A673 (cell line): ENCODE results near the gene TXNDC5. TPM values are rescaled to one million over a fixed set of nuclear protein-coding genes. Genes with fewer than 3 reads are reported as not detected.

Experiments
- BruUV-seq: library from RNA; stranded (reverse); fragments of 400-500 nt; replicated peaks from 2 replicates; lab custom pipeline; 2021; lab: Mats Ljungman, UMichigan
- CTCF ChIA-PET: fragments of 300-600 bp; sonication (Branson Sonifier 250); formaldehyde crosslinking; loops from one replicate; lab custom pipeline; 2022; ENCODE audit warnings: antibody characterized with exemption; lab: Charles Lee
- POLR2A ChIA-PET: fragments of 300-600 bp; sonication (Branson Sonifier 250); formaldehyde crosslinking; loops from one replicate; lab custom pipeline; 2022; ENCODE audit warnings: antibody characterized with exemption; ENCODE audit not compliant: low non-redundant PET; lab: Charles Lee
- DNase-seq: peaks from one replicate; pipeline ENCODE4 v3.0.0-alpha.2; 2015; ENCODE audit warnings: low spot score
- H3K27ac ChIP-seq: fragments of 200-600 bp; sonication (generic); 2 replicates; pipeline ENCODE4 v1.5.1; 2016; ENCODE audit warnings: mixed run types, low read depth, mild to moderate bottlenecking, mixed read lengths, antibody characterized with exemption, low read length; ENCODE audit not compliant: poor library complexity, severe bottlenecking
- H3K27me3 ChIP-seq: fragments of 200-600 bp; sonication (generic); replicated peaks from 2 replicates; pipeline ENCODE4 v1.6.1; 2017; ENCODE audit warnings: mixed run types, low read depth, mild to moderate bottlenecking, mixed read lengths, antibody characterized with exemption, low read length; ENCODE audit not compliant: insufficient read depth, poor library complexity
- H3K36me3 ChIP-seq: fragments of 200-600 bp; sonication (generic); 2 replicates; pipeline ENCODE4 v1.6.1; 2016; ENCODE audit warnings: mixed run types, mild to moderate bottlenecking, mixed read lengths, antibody characterized with exemption, low read length; ENCODE audit not compliant: insufficient read depth, poor library complexity, severe bottlenecking
- H3K4me1 ChIP-seq: fragments of 200-600 bp; sonication (generic); 2 replicates; pipeline ENCODE4 v1.6.1; 2017; ENCODE audit warnings: mixed run types, mild to moderate bottlenecking, mixed read lengths, antibody characterized with exemption, low read length; ENCODE audit not compliant: insufficient read depth, poor library complexity, severe bottlenecking
- H3K4me3 ChIP-seq: fragments of 200-600 bp; sonication (generic); 2 replicates; pipeline ENCODE4 v1.5.1; 2016; ENCODE audit warnings: low read depth, mixed run types, mild to moderate bottlenecking, mixed read lengths, low read length; ENCODE audit not compliant: poor library complexity, severe bottlenecking
- H3K9me3 ChIP-seq: fragments of 200-600 bp; sonication (generic); 2 replicates; pipeline ENCODE4 v1.6.1; 2016; ENCODE audit warnings: mixed run types, low read depth, mild to moderate bottlenecking, mixed read lengths, antibody characterized with exemption, low read length; ENCODE audit not compliant: poor library complexity, severe bottlenecking
- CTCF ChIP-seq: fragments of 300-800, 200-600 bp; sonication (generic); conservative IDR thresholded peaks from 2 replicates; pipeline ENCODE4 v1.5.1; 2017; ENCODE audit warnings: low read depth, mild to moderate bottlenecking, antibody characterized with exemption, low read length, moderate library complexity, mixed read lengths
- EZH2 ChIP-seq: fragments of 200-600 bp; sonication (generic); IDR thresholded peaks from 2 replicates; pipeline ENCODE4 v1.6.1; 2017; ENCODE audit warnings: borderline replicate concordance, low read depth, mild to moderate bottlenecking, mixed read lengths, antibody characterized with exemption, low read length; ENCODE audit not compliant: poor library complexity, severe bottlenecking
- intact Hi-C: fragments of 100-400 bp; cut with micrococcal nuclease; formaldehyde crosslinking; loops from one replicate; pipeline ENCODE4 v1.10.0; 2022; ENCODE audit not compliant: unreplicated experiment
- total RNA-seq: library from RNA; stranded (reverse); gene quantifications from 2 replicates; pipeline ENCODE4 v1.2.3, GENCODE V29; 2021

Gene TXNDC5
- total RNA-seq, 1 experiment from 2014 or later: 134 TPM

DNA sequence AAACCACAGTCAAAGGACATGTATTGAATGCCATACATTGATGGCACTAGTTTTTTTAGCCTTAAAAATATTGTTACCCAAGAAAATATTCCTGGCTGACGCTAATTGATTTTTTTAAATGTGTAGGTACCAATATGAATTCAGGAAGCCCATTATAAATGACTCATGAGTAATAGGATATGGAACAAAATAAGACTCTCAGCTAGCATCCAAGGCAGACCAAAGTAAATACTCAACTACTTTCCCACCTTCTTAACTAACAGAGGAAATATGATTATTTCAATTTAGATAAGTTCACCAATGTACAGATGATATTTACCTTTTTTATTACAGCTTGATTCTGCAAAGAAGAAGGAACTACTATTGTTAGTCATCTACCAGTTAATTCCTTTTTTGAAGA is 43.2 kb upstream of the TXNDC5 start:
- DNase-seq: no peak
- no peak overlapping the region for H3K4me3 ChIP-seq
- no peak for TF ChIP-seq EZH2
- TF ChIP-seq CTCF: no peak
- no peak overlapping the region for H3K27ac ChIP-seq
- H3K4me1 ChIP-seq: no peaks in the 10 kb centered on the region
- BruUV-seq: no TSS peak
- H3K9me3 ChIP-seq: no peaks in the 10 kb centered on the region
- no peaks in the 10 kb centered on the region for H3K36me3 ChIP-seq
- POLR2A ChIA-PET: no interaction called here
- CTCF ChIA-PET: no interaction called here
- intact Hi-C loops: no loop called here
- H3K27me3 ChIP-seq: no peaks in the 10 kb centered on the region

- Histone ChIP-seq H3K27me3 (no peaks in the 10 kb centered on the region), H3K4me3 (no peak overlapping the region), H3K36me3 (no peaks in the 10 kb centered on the region), H3K4me1 (no peaks in the 10 kb centered on the region), H3K9me3 (no peaks in the 10 kb centered on the region), H3K27ac (no peak overlapping the region)
- no peak for DNase-seq
- intact Hi-C loops: no loop called here
- CTCF ChIA-PET: no interaction called here
- no TSS peak for BruUV-seq
- POLR2A ChIA-PET: no interaction called here
- TF ChIP-seq EZH2 (no peak), CTCF (no peak)
Measured at GRCh38 chr6:7939864-7940228, 29.3 kb upstream of the TXNDC5 start.

DNA sequence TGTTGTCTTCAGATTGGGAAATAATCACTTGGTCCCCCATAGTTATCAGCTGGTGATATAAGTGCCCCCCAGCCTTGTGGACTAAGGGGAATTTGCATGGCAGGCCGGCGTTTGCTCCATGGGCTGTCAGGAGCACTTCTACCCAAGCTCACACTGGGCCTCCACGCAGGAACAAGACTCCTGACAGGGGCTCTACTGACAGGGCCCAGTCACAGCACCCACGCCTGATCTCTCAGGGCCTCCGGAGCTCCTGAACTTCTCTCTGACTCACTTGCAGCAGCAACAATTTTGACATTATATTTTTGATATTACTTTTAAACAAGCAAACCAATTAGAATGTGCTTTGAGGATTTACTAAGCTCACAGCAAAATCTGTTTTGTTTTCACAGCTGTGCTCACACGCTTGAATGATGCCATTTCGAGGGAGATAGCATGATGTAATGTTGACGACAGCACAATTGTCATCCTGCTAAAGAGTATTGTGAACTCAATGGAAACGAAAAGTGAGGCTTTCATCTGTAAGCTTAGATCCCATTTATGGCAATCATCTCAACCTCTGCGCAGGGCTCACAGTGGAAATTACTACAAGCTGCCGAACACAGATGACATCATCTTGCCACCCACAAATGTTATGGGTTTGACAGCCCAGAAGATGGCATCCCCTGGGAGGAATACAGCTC is 28.7 kb upstream of the TXNDC5 start:
- no peak for DNase-seq
- H3K4me1 ChIP-seq: no peaks in the 10 kb centered on the region
- H3K27me3 ChIP-seq: no peaks in the 10 kb centered on the region
- no TSS peak for BruUV-seq
- no peaks in the 10 kb centered on the region for H3K9me3 ChIP-seq
- ChIA-PET POLR2A (no interaction called here), CTCF (no interaction called here)
- no peak overlapping the region for H3K27ac ChIP-seq
- intact Hi-C loops: no loop called here
- no peak overlapping the region for H3K4me3 ChIP-seq
- TF ChIP-seq CTCF (no peak), EZH2 (no peak)
- H3K36me3 ChIP-seq: no peaks in the 10 kb centered on the region
